DMS 273 treated with DMSO at 0.1 percent for 48 hours (cell line): ENCODE data around the gene CLEC4G.
A peak's percentile ranks its signal among the peaks of the same experiment; 100 is the strongest.
"Not testable (repeated sequence)": the region's sequence is repeated elsewhere in the genome, so short reads cannot be mapped to it uniquely, and the experiment has no call there.

Experiments used
- DNase-seq: peaks from one replicate; lab custom pipeline; 2025; lab: John Stamatoyannopoulos, UW

The CLEC4G gene

DNA sequence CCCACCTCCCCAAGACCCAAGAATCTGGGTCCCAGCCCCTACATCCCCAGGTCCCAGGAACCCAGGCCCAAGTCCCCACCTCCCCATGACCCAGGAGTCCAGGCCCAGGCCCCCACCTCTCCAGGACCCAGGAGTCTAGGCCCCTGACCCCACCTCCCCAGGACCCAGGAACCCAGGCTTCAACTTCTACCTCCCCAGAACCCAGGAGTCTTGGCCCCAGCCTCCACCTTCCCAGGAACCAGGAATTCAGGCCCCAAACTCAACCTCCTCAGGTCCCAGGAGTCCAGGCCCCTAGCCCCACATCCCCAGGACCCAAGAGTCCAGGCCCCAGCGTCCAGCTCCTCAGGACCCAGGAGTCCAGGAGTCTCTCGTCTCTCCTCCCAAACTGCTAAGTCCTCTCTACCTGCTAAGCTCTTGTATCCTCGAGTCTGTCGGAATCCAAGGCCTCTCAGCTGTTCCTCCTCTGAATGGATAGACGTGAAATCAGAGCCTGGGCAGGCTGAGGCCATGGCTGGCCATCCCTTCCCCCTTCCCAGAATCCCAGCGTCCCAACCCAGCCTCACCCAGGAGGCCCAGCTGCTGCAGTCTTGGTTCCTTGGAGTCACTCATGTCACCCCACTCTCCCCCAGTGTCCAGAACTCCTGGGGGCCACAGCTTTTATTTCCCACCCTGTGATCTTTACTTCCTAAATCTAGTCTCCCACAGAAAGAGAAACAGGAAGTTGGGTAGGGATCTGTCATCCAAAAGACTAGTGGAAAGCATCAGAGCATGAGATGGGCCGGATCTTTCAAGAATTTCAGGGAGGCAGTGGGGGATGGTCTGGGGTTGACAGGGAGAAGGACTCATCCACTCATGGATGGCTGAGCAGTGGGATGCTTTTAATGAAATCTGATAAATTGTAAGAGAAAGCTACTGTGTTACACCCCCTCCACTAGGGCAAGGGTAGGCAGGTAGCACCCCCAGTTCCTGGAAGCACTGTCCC is 15.3 kb upstream of the CLEC4G start, which contains the start of gene CD209:
CD209 (minus strand) TSS at position 632 of the 982 bp plus-strand sequence; CDS start at position 609, 23 bp downstream.
- no peak for DNase-seq

DNA sequence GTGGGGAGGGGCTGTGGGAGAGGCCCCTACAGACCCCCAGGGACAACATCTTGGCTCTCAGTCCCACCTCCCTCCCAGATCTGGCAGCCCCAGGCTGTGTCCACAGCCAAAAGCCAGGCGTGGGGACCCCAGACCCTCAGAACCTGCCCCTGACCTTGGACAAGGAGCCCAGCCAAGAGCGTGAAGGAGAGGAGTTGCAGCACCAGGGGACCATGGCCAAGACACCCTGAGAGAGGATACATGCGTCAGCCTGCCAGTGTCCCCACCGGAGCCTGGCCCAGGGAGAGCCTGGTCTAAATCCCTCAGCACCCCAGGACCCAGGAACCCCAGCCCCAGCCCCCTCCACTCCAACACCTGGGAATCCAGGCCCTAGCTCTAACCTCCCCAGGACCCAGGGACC is 14.4 kb upstream of the CLEC4G start:
- not testable (repeated sequence) for DNase-seq

DNA sequence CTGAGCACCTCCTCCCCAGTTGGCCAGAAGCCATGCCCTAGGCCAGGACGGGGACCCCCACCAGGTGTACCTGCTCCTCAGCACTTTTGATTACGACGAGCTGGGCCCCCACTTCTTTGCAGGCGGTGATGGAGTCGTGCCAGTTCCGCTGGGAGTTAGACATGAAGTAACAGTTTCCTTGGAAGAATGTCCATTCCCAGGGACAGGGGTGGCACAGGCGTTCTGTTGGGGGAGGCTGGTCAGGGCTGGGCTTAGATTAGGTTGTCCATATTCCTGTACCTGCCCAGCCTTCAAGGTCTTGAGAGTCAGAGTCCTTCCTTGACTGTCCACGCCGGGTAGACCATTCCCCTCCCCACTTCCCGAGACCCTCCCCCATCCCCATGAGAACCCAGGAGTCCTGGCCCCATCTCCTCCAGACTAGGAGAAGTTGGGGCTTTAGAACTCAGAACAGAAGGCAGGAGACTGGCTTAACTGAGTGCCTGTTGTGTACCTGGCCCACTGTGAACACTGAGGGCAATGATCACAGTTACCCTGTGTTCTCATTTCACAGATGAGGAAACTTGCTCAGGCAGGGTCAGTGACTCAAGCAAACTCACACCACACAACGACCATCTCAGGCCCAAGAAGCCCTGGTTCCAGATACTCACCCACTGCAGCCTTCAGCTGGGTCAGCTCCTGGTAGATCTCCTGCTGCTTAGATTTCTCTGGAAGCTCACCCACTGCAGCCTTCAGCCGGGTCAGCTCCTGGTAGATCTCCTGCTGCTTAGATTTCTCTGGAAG is 13.2 kb upstream of the CLEC4G start:
- DNase-seq = no peak

DNA sequence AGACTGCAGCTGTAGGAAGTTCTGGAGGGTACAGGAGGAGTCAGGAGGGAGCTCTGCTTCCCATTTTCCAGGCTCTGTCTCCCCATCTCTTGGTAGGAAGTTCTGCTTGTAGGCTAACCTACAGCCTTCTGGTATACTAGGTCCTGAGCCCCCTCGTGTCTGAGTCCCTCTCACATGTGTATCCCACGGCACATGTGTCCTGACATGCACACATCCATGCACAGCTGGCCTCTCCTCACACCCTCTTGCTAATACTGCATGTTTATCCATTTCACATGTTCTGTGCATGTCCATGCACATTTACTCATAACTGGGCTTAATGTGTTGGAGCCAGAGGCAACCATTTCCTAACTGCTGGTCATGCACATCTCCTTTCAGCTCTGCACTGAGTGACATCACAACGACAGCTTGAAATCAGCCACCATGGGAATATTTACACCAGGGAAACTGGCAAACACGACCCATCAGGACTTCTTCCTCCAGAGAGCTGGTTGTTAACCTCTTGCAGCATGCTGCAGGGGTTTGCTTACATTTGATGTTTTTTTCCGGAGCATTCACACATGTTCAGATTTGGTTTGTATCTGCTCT is 12.4 kb upstream of the CLEC4G start:
- no peak for DNase-seq

DNA sequence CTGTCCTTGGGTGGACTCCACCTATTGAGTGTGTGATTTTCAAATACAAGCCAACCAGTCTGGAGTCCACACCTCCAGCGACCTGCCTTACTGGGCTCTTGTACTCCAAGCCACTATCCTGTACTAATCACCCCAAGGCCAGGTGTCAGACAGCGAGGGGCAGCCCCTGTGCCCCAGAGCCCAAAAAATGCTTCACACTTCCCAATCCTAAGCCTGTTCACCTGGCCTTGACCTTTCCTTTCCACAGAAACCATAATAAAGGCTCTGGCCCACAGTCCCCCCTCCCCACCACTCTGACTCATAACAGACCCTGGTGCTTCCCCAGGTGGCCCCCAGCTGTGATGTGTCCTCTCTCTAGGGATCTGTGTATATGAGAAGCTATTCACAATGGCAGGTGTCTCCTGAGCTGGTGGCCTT is 11.5 kb upstream of the CLEC4G start:
- no peak for DNase-seq

DNA sequence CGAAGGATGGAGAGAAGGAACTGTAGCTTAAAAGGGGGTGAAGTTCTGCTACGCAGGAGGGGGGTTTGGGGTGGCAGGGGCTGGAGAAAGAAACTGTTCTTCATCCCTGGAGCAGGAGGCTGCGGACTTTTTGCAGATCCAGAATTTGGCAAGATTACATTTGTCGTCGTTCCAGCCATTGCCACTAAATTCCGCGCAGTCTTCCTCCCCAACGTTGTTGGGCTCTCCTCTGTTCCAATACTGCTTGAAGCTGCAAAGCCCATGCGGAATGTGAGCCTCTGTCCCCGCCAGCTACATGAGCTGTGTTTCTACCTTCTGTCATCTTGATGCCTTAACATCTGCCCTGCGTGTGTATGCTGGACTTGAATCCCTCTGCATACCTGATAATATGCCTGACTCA is 11.1 kb upstream of the CLEC4G start:
- DNase-seq = peak; percentile 22

DNA sequence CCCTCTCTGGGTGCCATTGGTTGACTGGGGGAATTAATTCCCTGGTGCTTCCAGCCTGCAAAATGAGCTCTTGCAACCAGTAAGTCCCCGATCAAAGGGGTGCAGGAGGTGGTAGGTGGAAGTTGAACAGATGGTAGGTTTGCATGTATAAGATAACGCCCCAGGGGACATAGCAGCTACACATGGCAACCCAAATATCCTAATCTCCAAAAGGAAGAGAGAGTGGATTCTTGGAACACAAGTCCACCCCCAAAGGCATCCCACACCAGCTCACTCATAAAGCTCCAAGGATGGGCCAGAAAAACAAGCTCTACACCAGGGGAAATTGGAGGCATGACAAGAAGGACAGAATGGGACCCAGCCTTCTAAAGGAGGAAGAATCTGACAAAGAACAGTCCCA is 10.7 kb upstream of the CLEC4G start:
- DNase-seq = peak; percentile 75

DNA sequence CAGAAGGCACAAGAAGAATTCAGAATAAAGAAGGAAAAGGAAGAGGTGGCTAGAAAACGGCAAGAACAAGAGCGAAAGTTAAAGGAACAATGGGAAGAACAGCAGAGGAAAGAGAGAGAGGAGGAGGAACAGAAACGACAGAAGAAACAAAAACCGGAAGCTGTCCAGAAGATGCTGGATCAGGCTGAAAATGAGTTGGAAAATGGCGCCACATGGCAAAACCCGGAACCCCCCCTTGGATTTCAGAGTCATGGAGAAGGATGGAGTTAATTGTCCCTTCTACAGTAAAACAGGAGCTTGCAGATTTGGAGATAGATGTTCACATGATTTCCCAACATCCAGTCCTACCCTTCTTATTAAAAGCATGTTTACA is 8.8 kb upstream of the CLEC4G start:
- DNase-seq = no peak

DNA sequence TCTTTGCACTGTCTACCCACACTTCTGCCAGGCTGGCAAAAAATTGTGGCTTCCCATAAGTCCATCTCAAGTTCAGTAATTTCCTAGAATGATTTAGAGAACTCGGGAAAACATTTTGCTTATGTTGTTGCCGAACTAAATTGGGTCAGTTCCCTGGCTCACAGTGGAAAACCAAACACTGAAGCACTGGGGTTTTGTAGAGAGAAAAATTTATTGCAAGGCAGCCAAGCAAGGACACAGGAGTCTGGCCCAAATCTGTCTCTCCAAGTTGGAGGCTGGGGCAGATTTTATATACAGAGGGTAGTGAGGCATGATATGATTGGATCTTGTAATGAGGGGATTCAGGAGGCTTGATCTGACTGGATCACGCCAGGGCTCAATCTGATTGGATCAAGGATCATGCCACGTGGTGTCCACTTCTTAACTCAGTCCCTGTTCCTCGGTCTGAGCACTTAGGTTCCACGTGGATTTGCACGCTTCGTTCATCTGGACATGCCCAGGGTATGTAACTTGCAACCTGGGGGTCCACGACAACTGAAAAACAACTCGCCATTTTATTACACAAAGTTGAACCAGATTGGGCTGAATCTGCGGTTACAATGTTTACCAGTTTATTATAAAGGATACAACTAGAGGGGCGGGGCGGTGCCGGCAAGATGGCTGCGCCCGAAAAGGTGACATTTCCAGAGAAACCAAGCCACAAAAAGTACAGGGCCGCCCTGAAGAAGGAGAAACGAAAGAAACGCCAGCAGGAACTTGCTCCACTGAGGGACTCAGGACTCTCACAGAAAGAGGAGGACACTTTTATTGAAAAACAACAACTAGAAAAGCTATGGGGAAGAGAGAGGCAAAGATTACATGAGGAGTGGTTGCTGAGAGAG is 8.1 kb upstream of the CLEC4G start:
- no peak for DNase-seq

DNA sequence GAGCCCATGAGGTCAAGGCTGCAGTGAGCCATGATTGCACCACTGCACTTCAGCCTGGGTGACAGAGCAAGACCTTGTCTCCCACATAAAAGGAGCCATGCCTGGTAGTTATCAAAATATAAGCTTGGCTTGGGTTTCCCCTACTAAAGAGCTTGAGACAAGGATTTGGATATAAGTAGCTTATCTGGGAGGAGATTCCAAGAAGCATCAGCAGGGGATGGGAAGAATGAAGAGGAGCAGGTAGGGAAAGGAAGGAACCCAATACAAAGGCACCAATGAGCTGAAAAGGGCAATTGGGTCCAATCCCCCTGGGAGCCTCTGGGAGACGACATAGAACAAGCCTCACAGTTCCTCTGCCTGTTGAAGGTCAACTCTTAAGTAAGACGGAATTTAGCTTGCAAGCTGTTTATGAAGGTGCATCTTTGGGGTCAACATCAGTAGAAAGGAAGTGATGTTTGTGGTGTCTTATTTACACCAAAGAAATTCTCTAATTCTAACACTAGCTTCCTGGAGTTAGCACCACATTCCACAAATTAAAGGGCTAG is 7.4 kb upstream of the CLEC4G start:
- DNase-seq = no peak

DNA sequence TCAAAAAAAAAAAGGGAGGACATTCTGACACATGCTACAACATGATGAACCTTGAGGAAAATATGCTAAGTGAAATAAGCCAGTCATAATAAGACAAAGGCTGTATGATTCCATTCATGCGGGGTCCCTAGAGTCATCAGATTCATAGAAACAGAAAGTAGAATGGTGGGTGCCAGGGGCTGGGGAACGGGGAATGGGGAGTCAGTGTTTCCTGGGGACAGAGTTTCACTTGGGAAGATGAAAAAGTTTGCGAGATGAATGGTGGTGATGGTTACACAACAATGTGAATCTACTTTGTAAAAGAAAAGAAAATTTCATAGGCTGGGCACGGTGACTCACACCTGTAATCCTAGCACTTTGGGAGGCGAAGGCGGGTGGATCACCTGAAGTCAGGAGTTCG is 6.1 kb upstream of the CLEC4G start:
- DNase-seq = no peak

DNA sequence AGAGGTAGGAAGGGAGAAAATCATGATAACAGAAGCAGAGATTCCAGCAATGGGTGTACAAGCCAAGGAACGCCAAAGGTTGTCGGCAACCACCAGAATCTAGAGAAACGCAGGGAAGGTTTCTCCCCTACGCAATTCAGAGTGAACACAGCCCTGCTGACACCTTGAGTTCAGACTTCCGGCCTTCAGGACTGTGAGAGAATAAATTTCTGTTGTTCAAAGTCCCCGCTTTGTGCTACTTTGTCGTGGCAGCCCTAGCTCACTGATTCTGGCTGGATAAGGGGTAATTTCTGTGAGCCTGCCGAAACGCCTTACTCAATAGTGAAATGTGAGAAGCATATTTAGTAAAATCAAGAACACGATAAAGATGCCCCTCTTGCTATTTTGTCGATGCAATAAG is 5.3 kb upstream of the CLEC4G start:
- DNase-seq = no peak

DNA sequence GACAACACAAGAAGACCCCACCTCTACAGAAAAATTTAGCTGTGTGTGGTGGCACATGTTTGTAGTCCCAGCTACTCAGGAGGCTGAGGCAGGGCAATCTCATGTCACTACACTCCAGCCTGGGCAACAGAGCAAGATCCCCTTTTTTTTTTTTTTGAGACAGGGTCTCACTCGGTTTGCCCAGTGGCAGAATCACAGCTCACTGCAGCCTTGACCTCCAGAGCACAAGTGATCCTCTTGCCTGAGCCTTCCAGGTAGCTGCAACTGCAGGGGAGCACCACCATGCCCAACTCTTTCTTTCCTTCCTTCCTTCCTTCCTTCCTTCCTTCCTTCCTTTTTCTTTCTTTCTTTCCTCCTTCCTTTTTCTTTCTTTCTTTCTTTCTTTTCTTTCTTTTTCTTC is 4.2 kb upstream of the CLEC4G start:
- DNase-seq = no peak

DNA sequence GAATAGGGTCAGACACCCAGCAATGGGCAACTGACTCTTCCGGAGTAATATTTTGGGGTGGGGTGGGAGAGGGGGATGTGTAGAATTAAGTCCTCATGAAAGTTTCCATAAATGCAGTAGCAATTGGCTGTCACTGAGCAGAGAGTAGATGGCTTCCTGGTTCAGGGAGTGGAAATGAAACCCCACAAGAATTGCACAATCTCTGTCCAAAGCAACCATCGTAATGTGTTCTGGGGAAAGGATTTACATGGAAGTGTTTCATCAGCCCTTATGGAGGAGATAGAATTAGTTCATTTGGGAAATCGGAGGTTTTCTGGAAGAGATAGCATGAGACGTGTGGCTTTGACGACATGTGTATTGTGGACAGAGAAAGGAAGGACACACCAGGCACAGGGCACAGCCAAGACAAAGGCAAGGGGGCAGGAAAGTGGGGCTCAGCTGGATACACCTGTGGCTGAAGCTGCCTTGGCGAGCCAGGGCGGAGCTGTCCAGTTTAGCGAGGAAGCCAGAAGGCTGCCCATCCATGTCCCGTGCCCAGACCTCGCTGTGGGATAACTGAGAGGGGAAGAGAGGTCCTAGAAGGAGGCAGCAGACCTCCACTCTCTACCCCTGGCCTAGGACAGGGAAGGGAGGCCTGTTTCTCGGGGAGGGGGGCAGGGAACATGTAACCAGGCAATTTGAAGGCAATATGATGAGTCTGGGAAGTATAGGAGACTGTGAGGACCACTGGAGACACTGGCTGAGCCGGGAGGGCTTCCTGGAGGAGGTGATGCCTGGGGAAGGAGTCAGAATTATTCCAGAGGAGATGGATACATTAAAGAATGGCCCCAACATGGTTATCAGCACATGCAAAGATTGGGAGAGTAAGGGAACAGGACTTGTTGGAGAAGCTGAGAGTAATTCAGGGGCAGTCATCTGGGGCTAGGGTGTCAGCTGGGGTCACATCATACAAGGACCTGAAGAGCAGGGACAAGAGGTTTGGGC is 2.6 kb upstream of the CLEC4G start:
- DNase-seq = no peak

DNA sequence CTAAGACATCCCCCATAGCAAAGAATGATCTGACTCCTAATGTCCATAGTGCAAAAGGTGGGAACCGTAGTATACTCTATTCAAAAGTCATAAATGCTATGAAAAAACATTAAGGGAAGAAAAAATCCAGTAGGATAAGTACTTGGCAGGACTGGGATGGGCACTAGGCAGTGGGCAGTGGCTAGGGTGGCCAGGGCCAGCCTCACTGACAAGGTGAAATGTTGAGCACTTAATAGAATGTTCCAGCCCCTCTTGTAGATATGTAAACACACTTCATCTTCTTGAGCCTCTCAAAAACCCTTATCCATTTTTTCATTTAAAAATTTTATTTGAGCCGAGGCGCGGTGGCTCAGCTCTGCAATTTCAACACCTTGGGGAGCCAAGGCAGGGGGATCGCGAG is 1.5 kb upstream of the CLEC4G start:
- no peak for DNase-seq

DNA sequence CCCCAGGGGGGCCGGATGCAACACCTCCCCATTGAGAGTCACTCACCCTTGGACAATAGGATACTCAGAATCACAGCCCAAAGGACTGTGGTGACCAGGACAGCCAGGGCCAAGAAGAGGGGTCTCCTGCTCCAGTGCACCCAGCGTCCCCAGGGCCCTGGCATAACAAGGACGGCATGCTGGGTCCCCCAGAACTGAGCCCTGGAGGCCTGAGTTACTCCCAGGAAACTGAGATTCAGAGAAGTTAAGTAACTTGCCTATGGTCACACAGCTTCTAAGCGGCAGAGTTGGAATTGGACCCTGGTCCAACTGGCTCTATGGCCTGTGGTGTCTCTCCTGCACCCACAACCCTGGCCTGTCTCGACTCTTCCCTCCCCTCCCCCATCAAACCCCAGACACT is 295 bp downstream of the CLEC4G start:
- DNase-seq = no peak

DNA sequence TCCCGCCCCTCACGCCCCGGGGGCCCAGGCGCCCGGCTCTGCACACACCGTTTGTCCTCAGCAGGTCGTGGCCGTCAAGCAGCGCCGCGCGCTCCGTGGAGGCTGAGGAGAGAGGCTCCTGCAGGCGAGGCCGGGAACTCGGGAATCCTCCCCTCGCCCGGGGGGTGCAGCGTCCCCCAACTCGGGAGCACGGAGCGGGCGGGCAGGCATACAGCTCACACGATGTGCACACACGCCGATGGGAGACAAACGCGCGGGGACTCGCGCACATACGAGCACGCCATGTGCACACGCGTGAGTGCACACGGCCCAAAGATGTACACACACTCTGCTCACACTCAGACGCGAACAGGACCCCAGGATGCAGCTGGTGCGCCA is 703 bp downstream of the CLEC4G start:
- DNase-seq = no peak

DNA sequence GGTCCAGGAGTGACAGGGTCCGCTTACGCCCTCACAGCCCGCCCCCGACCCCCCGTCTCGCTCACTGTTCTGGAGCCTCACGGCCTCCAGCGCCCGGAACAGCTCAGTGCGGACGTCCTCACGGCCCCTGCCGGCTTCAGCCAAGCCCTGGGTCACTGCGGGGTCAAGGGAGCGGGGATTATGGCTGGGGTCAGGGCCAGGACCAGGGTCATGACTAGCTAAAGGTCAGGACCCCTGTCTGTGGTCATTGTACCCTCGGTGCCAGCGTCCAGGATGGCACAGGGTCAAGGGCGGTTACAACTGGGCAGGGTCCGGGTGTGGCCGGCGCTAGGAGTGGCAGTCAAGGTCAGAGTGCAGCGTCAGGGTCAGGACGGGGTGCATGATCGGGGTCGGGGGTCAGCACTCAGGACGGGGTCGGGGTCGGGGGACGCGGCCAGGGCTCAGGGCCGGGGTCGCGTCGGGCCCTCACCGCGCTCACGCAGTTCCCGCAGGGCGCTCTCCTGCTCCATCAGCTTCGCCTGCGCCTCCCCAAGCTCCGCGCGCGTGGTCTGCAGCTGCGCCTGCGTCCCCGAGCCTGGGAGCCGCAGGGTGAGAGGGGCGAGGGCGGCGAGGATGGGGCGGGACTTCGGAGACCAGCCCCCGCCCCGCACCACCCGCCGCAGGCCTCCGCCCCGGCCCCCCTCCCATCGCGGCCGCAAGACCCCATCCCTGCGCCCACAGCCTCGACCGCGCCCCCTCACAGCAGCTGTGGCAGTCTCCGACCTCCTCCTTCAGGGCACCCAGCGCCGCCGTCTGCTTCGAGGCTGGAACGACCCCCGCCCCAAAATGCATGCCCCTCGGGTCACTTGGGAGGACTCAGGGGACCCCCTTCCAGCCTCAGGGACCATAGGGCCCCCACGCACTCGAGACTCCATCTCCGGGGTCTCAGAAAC is 1.4 kb downstream of the CLEC4G start:
- DNase-seq = no peak

DNA sequence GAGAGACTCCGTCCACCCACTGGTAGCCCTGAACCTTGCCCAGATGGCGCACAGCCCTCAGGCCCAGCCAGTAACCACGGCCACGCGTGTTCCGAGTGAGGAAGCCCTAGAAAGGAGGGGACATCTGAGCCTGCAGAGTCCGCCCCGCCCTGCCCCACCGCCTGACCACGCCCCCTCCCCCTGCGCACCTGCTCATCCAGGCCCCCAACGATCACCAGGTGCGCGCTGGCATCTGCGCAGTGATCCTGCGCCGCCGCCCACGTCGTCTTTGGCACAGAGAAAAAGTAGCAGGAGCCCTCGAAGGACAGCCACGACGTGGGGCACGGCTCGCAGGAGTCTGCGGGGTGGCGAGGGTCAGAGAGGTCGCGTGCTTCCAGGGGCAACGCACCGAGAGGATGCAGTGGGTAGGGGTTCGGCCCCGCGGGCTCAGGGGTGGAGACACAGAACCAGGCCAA is 2.1 kb downstream of the CLEC4G start:
- DNase-seq = no peak
